ENCODE measurements around the gene TMEM50A.
"Not testable (repeated sequence)": the region's sequence is repeated elsewhere in the genome, so short reads cannot be mapped to it uniquely, and the experiment has no call there.

TMEM50A gene

GRCh38 chr1:25336922-25337354 lies 1.2 kb upstream of the TMEM50A start:
- DNase-seq (ENCODE audit: low spot score) = peak; percentile 18

DNA sequence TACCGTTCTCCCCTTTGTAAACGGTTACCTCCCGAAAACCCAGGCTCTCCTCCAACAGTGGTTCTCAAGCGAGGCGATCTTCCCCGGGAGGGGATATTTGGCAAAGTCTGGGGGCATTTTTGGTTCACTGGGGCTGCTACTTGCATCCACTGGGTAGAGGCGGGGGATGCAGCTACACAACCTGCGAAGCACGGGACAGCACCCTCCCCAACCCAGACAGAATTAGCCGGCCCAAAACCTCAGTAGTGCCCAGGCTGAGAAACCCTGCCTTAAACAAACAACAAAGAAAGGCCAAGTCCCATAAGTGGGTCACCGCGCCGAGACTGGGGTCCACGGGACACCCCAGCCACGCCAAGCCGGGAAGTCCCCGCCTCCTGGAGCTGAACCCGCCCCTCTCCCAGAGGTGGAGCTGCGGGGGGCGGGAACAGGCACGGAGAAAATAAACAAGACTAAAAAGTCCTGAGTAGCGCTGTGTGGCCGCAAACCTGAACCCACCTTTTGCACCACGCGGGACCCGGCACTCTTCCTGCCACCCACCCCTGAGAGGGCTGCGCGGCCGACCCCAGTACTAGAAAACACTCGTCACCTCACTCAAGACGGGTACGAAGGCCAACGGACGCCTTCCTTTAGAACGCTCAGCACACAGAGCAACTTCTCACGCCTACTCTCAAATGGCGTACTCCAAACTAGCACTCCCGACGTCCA lies 499 bp upstream of the TMEM50A start:
- DNase-seq (ENCODE audit: low spot score) = peak; percentile 18

- peak; percentile 25 for DNase-seq (ENCODE audit: low spot score)
These were observed 852 bp downstream of the TMEM50A start for GRCh38 chr1:25338986-25339385.

- no peak for DNase-seq (ENCODE audit: low spot score)
These were observed 3.6 kb downstream of the TMEM50A start for GRCh38 chr1:25341746-25342145.

DNA sequence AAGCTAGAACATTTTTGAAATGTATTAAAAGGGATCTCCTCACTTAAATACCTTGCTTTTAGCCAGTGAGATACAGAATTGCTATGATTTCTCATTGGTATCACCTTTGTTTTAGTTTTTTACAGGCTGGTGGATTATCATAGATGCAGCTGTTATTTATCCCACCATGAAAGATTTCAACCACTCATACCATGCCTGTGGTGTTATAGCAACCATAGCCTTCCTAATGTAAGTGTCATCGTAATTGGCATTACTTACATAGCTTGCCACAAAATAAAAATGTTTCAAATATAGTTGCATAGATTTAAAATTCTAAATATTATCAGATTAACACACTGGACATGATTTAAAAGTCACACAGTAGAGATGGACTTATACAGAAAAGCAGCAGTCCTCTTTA lies 4.7 kb downstream of the TMEM50A start:
- DNase-seq (ENCODE audit: low spot score) = no peak

DNA sequence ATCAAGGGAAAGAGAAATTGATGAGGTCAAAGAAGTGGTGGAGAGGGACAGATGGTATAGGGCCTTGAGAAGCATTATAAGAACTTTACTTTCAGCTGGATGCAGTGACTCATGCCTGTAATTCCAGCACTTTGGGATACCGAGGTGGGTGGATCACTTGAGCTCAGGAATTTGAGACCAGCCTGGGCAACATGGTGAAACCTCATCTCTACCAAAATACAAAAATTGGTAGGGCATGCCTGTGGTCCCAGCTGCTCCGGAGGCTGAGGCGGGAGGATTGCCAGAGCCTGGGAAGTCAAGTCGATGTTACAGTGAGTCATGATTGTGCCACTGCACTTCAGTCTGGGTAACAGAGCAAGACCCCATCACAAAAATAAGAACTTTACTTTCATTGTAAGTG lies 5.7 kb downstream of the TMEM50A start:
- no peak for DNase-seq (ENCODE audit: low spot score)

GRCh38 chr1:25347556-25347955 lies 9.4 kb downstream of the TMEM50A start:
- no peak for DNase-seq (ENCODE audit: low spot score)

DNA sequence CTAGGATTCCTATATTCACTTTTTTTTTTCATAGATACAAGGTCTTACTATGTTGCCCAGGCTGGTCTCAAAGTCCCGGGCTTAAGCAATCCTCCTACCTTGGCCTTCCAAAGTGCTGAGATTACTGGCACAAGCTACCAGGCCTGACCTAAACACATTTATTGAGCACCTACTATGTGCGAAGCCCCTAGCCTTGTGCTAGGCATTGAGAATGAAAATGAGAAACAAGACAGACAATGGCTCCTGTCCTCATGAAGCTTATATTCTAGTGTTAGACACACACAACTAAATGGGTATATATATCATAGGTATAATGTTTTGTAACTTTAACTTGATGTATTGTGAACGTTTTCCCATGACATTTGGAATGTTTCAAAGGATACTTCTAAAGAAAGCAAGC lies 11.5 kb downstream of the TMEM50A start:
- no peak for DNase-seq (ENCODE audit: low spot score)

GRCh38 chr1:25355841-25356395 lies 17.8 kb downstream of the TMEM50A start:
- no peak for DNase-seq (ENCODE audit: low spot score)

GRCh38 chr1:25356441-25356840 lies 18.3 kb downstream of the TMEM50A start:
- DNase-seq (ENCODE audit: low spot score) = no peak

GRCh38 chr1:25356848-25357247 lies 18.7 kb downstream of the TMEM50A start:
- no peak for DNase-seq (ENCODE audit: low spot score)

DNA sequence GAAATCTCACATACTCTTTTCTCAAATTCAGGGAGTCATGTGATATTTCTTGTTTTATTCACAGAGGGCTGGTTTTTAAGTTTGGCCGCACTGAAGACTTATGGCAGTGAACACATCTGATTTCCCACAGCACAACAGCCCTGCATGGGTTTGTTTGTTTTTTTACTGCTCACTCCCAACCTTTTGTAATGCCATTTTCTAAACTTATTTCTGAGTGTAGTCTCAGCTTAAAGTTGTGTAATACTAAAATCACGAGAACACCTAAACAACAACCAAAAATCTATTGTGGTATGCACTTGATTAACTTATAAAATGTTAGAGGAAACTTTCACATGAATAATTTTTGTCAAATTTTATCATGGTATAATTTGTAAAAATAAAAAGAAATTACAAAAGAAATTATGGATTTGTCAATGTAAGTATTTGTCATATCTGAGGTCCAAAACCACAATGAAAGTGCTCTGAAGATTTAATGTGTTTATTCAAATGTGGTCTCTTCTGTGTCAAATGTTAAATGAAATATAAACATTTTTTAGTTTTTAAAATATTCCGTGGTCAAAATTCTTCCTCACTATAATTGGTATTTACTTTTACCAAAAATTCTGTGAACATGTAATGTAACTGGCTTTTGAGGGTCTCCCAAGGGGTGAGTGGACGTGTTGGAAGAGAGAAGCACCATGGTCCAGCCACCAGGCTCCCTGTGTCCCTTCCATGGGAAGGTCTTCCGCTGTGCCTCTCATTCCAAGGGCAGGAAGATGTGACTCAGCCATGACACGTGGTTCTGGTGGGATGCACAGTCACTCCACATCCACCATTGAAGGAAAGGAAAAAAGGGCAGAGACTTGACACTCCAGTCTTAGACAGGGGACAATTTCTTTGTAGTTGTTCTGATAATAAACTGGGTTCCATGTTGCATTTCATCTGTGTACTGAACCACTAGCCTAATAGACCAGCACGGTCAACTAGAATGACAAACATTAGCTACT lies 22.8 kb downstream of the TMEM50A start:
- no peak for DNase-seq (ENCODE audit: low spot score)

DNA sequence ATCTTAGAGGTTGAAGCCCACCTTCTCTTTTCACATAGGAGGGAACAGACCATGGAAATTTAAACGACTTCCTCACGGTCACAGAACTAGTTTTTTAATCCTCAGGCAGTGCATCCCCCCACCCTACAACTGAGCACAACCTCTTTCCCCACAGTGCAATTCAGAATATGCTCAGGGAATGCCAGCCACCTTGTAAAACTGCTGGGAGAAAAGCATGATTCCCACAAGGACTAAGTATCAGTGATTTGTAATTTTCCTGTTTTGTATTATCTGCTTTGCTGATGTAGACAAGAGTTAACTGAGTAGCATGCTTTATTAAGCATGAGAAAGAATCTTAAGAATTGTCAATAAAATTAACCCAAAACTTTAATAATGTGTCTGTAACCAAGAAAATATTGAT lies 23.8 kb downstream of the TMEM50A start:
- no peak for DNase-seq (ENCODE audit: low spot score)

DNA sequence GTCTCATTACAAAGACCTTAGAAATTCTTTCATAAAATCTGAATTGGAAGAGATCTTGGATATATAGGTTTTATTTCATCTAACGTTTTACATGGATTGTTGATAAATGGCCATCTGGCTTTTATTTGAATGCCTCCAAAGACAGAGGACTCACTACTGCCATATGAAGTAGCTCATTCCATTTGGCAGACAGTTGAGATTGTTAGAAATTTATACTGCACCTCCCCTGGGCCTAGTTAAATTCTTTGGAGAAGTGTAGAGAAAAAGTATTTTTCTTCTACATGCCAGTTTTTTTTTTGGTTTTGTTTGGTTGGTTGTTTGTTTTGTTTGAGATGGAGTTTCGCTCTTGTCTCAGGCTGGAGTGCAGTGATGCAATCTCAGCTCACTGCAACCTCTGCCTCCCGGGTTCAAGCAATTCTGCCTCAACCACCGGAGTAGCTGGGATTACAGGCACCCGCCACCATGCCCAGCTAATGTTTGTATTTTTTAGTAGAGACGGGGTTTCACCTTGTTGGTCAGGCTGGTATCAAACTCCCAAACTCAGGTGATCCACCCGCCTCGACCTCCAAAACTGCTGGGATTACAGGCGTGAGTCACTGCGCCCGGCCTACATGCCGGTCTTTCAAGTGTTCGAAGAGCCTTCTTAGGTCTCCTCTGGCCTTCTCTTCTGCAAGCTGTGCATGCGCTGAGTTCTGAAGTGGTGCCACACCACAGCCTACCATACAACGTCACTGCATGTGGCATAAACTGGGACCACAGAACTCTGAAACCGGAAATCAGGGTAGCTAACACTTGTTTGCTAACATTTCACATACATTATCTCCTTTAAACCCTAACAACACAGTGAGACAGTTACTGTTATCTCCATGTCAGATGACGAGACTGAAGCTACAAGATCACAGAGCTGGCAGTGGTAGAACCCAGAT lies 24.8 kb downstream of the TMEM50A start:
- DNase-seq (ENCODE audit: low spot score) = not testable (repeated sequence)

GRCh38 chr1:25369241-25369640 lies 31.1 kb downstream of the TMEM50A start:
- DNase-seq (ENCODE audit: low spot score) = no peak

DNA sequence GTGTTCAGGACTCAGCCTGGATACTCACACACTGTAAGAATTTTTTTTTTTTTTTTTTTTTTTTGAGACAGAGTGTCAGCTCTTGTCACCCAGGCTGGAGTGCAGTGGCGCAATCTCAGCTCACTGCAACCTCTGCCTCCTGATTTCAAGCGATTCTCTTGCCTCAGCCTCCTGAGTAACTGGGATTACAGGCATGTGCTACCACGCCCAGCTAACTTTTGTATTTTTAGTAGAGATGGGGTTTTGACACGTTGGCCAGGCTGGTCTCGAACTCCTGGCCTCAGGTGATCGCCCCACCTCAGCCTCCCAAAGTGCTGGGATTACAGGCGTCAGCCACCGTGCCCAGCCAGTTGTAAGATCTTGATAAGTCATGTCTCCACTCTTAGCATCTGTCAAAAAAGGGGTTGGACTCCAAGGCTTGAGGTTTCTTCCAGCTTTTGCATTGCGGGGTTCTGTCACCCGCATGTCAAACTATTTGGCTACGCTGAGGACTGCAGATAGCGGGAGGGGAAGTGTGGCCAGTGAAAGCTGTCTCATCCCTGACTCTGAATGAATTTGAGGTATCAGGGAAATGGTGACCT lies 31.6 kb downstream of the TMEM50A start:
- not testable (repeated sequence) for DNase-seq (ENCODE audit: low spot score)

DNA sequence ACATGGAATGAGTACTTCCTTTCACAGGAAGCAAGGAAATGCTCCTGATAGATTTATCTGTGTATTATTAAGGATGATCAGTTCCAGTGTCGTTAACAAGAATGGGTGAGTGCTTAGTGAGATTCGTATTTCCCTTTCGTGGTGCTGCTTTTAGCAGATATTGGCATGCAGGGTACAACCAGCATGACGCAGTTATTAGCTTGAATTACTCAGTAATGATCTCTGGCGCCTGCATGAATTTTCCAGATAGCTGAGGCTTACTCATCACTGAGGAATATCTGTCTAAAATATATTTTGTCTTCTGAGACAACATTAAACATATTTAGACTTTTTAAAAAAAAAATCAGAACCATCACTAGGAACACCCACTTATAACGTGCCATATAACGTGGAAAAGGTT lies 33.6 kb downstream of the TMEM50A start:
- not testable (repeated sequence) for DNase-seq (ENCODE audit: low spot score)

GRCh38 chr1:25378367-25378766 lies 40.2 kb downstream of the TMEM50A start:
- DNase-seq (ENCODE audit: low spot score) = not testable (repeated sequence)

- DNase-seq (ENCODE audit: low spot score) = not testable (repeated sequence)
These were observed 44.4 kb downstream of the TMEM50A start for GRCh38 chr1:25382543-25382942.

DNA sequence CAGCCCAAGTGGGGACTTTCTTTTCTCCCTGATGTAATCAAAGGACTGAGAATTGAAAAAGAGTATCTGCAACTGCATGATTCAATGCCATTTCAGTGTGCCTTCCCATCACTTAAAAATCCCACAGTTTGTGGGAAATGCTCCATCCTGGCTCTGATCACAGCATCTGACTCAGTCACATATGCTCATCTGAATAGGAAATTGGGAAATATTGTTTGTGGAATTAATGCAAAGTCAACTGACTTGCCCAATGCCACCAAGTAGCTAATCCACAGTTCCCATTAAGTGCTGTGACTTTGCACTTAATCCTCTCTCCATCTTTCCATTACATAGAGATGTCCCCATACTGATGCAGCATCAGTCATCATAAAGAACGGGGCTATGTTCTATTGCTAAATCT lies 45.0 kb downstream of the TMEM50A start:
- not testable (repeated sequence) for DNase-seq (ENCODE audit: low spot score)

DNA sequence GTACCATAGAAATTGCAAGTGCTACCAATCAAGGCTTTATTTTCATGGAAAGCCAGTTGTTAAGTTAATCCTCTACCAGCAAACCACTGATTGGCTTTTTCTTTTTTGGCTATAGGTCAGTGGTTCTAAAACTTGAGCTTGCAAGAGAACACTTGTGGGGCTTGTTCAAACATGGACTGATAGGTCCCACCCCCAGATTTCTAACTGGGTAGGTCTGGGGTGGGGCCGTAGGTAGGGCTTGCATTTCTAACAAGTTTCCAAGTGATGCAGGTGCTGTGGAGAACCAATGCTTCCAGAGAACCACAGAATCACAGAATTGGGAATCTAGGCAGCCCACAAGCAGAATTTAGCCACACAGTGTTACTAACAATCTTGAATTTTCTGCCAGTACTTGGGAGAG lies 45.7 kb downstream of the TMEM50A start:
- not testable (repeated sequence) for DNase-seq (ENCODE audit: low spot score)

All from cerebellar cortex (tissue), 1 donor.